ENCODE results near the gene NHSL2. TPM values are rescaled to one million over a fixed set of nuclear protein-coding genes. Genes with fewer than 3 reads are reported as not detected.

The NHSL2 gene
- total RNA-seq, 4 donors from 2014 or later, result 1.6 to 6.0 (median 3.6) TPM

DNA sequence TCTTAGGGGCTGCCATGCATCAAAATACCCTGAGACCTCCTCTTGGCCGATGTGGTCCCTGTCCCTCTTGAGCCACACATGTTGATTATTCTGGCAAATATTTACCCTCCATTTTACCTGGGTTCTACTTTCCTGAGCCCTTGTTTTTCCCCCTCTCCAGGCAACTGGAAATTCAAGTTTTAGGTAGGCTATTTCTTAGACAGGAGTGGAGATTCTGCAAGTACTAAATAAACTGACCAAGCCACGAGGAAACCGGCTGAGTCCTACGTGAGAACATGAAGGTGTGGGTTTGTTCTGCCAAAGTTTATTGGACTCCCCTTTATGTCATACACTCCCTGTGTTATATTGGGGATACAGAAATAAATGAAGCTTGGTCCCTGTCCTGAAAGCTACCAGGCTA lies 133.0 kb downstream of the NHSL2 start:
- H3K27me3 ChIP-seq, result no peaks in the 10 kb centered on the region
- peaks cover 0 to 8% (median 1%) of the 10 kb centered on the region in 4 donors for H3K4me1 ChIP-seq
- TF ChIP-seq, protein P1, sequence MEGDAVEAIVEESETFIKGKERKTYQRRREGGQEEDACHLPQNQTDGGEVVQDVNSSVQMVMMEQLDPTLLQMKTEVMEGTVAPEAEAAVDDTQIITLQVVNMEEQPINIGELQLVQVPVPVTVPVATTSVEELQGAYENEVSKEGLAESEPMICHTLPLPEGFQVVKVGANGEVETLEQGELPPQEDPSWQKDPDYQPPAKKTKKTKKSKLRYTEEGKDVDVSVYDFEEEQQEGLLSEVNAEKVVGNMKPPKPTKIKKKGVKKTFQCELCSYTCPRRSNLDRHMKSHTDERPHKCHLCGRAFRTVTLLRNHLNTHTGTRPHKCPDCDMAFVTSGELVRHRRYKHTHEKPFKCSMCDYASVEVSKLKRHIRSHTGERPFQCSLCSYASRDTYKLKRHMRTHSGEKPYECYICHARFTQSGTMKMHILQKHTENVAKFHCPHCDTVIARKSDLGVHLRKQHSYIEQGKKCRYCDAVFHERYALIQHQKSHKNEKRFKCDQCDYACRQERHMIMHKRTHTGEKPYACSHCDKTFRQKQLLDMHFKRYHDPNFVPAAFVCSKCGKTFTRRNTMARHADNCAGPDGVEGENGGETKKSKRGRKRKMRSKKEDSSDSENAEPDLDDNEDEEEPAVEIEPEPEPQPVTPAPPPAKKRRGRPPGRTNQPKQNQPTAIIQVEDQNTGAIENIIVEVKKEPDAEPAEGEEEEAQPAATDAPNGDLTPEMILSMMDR (IDR thresholded peaks at IDR 0.05), result no peak
- TF ChIP-seq POLR2A (IDR thresholded peaks at IDR 0.05) (no peak), POLR2AphosphoS5 (IDR thresholded peaks at IDR 0.05) (no peak), EP300 (IDR thresholded peaks at IDR 0.05; ENCODE audit: low read depth) (no peak)
- DNase-seq, result no peak
- no peaks in the 10 kb centered on the region for H3K9me3 ChIP-seq
- in situ Hi-C loops (cut with MboI; ENCODE audit: low pct_ligation_motif_present in 1 of 4, low pct_unique_long_range_greater_than_20kb in 1 of 4, low sequenced_read_pairs in 3 of 4) (no loop called here), intact Hi-C loops (cut with DNase I; ENCODE audit: low total_unique reads) (no loop called here)
- peak overlapping the region in 1 of 4 donors; percentile 6 for H3K27ac ChIP-seq
- no peak overlapping the region for H3K4me3 ChIP-seq
- 73% methylated on average over 4 of the region's 4 CpGs; no CpG with 5 or more reads in 1 of the 2 donors for WGBS, 2 donors (ENCODE audit: low coverage in 1 of 2)
- no peaks in the 10 kb centered on the region for H3K36me3 ChIP-seq

DNA sequence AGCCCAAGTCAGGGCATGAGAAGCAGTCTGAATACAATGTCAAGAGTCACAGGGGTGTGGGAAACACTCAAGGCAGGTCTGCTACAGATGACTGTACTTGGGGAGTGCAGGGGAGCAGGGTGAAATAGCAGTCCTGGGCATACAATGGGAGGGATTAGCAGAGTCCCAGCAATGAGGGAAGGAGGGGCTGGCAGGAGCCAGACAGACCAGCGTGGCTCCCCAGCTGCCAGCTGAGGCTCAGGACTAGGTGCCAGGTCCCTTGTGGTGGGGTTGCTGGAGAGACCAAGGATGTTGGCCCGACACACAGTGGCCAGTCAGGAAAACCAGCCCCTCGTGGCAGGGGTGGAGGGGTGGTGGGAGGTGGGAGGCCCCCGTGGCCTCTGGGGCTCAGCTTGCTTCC lies 134.5 kb downstream of the NHSL2 start:
- no peaks in the 10 kb centered on the region for H3K27me3 ChIP-seq
- no peaks in the 10 kb centered on the region for H3K36me3 ChIP-seq
- no peaks in the 10 kb centered on the region for H3K9me3 ChIP-seq
- in situ Hi-C loops (cut with MboI; ENCODE audit: low pct_ligation_motif_present in 1 of 4, low pct_unique_long_range_greater_than_20kb in 1 of 4, low sequenced_read_pairs in 3 of 4) (no loop called here), intact Hi-C loops (cut with DNase I; ENCODE audit: low total_unique reads) (no loop called here)
- 59% methylated on average over 4 of the region's 4 CpGs; no CpG with 5 or more reads in 1 of the 2 donors for WGBS, 2 donors (ENCODE audit: low coverage in 1 of 2)
- TF ChIP-seq POLR2AphosphoS5 (IDR thresholded peaks at IDR 0.05) (no peak), POLR2A (IDR thresholded peaks at IDR 0.05) (no peak), EP300 (IDR thresholded peaks at IDR 0.05; ENCODE audit: low read depth) (no peak)
- TF ChIP-seq, protein P1 (IDR thresholded peaks at IDR 0.05), result no peak
- H3K4me1 ChIP-seq, result peaks cover 0 to 8% (median 1%) of the 10 kb centered on the region in 4 donors
- no peak for DNase-seq
- H3K4me3 ChIP-seq, result no peak overlapping the region
- H3K27ac ChIP-seq, result peak overlapping the region; percentile 26 to 70 (median 57)

DNA sequence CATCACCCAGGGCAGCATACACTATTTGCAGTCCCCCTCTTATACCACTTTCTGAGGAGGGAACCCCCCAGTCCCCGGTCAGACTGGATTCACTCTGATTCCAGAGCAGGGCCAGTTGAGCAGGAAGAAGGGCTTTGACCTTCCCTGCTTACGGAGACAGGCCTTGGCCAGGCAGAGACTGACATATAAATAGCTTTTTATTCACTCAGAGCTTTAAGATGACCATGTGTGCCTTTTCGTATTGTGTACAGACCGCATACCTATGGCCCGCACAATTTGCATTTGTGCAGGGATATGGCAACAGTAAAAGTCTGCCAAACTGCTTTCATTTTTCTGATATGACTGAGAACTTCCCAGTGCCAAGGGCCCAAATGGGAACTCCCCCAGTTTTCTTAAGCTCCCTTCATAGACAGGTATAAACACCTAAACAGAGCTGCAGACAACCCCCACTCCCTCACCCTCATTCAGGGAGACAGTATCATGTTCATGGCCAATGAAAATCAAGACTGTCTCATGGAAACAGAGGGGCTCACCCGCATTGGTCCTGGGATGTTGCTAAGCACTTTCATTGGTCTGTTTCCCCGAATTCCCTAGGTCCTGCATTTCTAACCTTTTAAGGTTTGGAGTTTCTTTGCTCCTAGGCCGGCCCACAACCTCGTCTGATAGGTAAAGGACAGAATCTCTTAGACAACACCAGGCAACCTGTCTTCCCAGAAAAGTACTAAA lies 135.1 kb downstream of the NHSL2 start:
- Histone ChIP-seq H3K27ac (peak overlapping the region; percentile 26 to 70 (median 57)), H3K4me3 (no peak overlapping the region), H3K36me3 (no peaks in the 10 kb centered on the region), H3K9me3 (no peaks in the 10 kb centered on the region), H3K4me1 (peaks cover 0 to 8% (median 1%) of the 10 kb centered on the region in 4 donors), H3K27me3 (no peaks in the 10 kb centered on the region)
- intact Hi-C loops (cut with DNase I; ENCODE audit: low total_unique reads), result no loop called here
- in situ Hi-C loops (cut with MboI; ENCODE audit: low pct_ligation_motif_present in 1 of 4, low pct_unique_long_range_greater_than_20kb in 1 of 4, low sequenced_read_pairs in 3 of 4), result no loop called here
- TF ChIP-seq POLR2AphosphoS5 (IDR thresholded peaks at IDR 0.05) (no peak), EP300 (IDR thresholded peaks at IDR 0.05; ENCODE audit: low read depth) (no peak), POLR2A (IDR thresholded peaks at IDR 0.05) (no peak)
- TF ChIP-seq, protein P1 (IDR thresholded peaks at IDR 0.05), result no peak
- no peak for DNase-seq
- 75% methylated on average over 9 of the region's 9 CpGs; no CpG with 5 or more reads in 1 of the 2 donors for WGBS, 2 donors (ENCODE audit: low coverage in 1 of 2)

DNA sequence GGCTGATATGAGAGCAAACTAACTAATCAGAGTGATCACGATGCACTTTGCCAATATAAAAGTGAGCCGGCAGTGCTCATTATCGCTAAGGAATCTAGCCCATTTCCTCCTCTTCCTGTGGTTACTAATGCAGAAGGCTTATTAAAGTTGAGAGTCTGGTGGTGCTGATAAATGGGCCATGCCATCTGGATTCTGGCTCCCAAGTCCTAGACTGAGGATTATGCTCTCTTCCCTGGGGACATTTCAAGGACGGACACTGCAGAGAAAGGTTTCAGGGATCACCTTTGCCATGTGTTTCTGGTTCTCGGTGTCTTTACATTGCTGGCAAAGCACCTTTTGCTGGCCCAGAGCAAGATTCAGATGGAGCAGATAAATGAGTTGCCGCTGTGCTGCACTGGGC lies 135.8 kb downstream of the NHSL2 start:
- no peak for DNase-seq
- TF ChIP-seq, protein P1 (IDR thresholded peaks at IDR 0.05), result no peak
- TF ChIP-seq POLR2AphosphoS5 (IDR thresholded peaks at IDR 0.05), result no peak
- no peak for TF ChIP-seq EP300 (IDR thresholded peaks at IDR 0.05; ENCODE audit: low read depth)
- no peak for TF ChIP-seq POLR2A (IDR thresholded peaks at IDR 0.05)
- intact Hi-C loops (cut with DNase I; ENCODE audit: low total_unique reads), result no loop called here
- Histone ChIP-seq H3K9me3 (no peaks in the 10 kb centered on the region), H3K27ac (peak overlapping the region in 3 of 4 donors; percentile 47 to 70 (median 67)), H3K4me3 (no peak overlapping the region), H3K36me3 (no peaks in the 10 kb centered on the region), H3K27me3 (no peaks in the 10 kb centered on the region), H3K4me1 (peaks cover 0 to 8% (median 1%) of the 10 kb centered on the region in 4 donors)
- WGBS, 2 donors (ENCODE audit: low coverage in 1 of 2), result 59 to 61% methylated on average over 5 to 6 of the region's 6 CpGs
- in situ Hi-C loops (cut with MboI; ENCODE audit: low pct_ligation_motif_present in 1 of 4, low pct_unique_long_range_greater_than_20kb in 1 of 4, low sequenced_read_pairs in 3 of 4), result no loop called here
